GM12872 (cell line): Measurements from ENCODE around the gene SLC7A9.

Experiments used
- CTCF ChIP-seq: IDR thresholded peaks from 3 replicates; pipeline ENCODE4 v1.5.1; 2011; ENCODE audit warnings: low read depth, mild to moderate bottlenecking, low read length, moderate library complexity; ENCODE audit not compliant: insufficient read depth

Gene SLC7A9

GRCh38 chr19:32843716-32844245, 25.8 kb downstream of the SLC7A9 start:
- no peak for TF ChIP-seq CTCF

- no peak for TF ChIP-seq CTCF
Measured at GRCh38 chr19:32842061-32842460, 27.5 kb downstream of the SLC7A9 start.

GRCh38 chr19:32837531-32837930, 32.0 kb downstream of the SLC7A9 start:
- no peak for TF ChIP-seq CTCF

GRCh38 chr19:32831611-32832010, 38.0 kb downstream of the SLC7A9 start:
- TF ChIP-seq CTCF, result no peak

GRCh38 chr19:32830231-32831014, 39.1 kb downstream of the SLC7A9 start:
- TF ChIP-seq CTCF, result no peak

GRCh38 chr19:32829345-32829896, 40.1 kb downstream of the SLC7A9 start:
- no peak for TF ChIP-seq CTCF

- TF ChIP-seq CTCF, result no peak
Measured at GRCh38 chr19:32828643-32829344, 40.8 kb downstream of the SLC7A9 start.
